ENCODE results near the gene MRPL1.
"Not testable (repeated sequence)": the region's sequence is repeated elsewhere in the genome, so short reads cannot be mapped to it uniquely, and the experiment has no call there.

MRPL1 gene

GRCh38 chr4:77852892-77853495 is 9.6 kb upstream of the MRPL1 start:
- no peak for DNase-seq

DNA sequence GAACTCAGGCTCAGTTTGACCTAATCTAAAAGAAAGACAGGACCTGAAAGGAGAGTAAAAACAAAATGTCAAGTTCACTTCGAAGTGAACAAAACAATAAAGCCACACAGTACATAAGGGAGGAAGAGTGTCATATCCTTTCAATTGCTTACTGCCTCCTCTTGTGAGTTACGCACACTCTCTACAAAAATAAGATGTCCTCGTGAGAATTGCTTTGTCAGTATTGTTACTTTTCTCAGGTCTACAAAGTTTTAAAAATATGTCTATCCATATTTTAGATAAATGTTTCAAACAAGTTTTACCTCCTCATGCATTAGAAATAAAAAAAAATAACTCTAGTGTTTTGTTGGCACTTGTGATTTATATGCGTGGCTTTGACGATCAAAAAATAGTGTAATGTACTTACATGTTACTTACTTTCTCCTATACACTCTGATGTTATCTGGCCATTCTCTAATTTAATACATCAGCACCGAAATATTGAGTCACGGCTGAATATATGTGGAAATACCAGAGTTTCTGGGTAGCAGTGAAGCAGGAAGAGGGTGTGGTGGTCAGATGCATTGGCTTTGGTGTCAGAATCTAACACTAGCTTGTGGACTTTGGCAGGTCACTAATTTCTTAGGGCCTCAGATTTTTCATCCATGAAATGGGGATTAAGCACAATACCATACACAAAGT is 8.1 kb upstream of the MRPL1 start:
- no peak for DNase-seq

- no peak for DNase-seq
Measured at GRCh38 chr4:77856152-77856551, 6.5 kb upstream of the MRPL1 start.

- no peak for DNase-seq
Measured at GRCh38 chr4:77859256-77859655, 3.4 kb upstream of the MRPL1 start.

DNA sequence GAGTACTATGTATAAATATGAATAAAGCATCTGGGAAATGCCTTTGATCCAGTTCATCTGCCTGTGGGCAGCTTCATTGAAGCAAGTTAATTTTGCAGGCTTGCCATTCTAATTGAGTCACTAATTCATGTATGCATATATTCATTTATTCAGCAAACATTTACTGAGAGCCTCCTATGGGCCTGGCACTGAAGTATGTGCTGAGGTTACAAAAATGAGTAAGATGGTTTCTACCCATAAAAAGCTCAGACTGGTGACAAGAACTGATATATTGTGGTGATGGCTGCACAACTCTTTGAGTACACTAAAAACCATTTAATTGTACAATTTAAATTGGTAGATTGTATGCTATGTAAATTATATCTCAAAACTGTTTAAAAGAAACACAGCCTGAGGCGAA is 1.1 kb upstream of the MRPL1 start:
- DNase-seq: no peak

DNA sequence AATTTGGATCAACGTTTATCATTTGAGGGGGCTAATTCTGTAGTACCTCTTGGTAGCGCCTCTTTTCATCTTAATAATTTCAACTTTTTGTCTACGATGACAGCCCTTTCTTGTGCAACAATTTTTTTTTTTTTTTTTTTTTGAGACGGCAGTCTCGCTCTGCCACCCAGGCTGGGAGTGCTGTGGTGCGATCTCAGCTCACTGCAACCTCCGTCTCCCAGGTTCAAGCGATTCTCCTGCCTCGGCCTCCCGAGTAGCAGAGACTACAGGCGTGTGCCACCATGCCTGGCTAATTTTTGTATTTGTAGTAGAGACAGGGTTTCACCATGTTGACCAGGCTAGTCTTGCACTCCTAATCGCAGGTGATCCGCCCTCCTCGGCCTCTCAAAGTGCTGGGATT is 711 bp downstream of the MRPL1 start:
- DNase-seq: not testable (repeated sequence)

DNA sequence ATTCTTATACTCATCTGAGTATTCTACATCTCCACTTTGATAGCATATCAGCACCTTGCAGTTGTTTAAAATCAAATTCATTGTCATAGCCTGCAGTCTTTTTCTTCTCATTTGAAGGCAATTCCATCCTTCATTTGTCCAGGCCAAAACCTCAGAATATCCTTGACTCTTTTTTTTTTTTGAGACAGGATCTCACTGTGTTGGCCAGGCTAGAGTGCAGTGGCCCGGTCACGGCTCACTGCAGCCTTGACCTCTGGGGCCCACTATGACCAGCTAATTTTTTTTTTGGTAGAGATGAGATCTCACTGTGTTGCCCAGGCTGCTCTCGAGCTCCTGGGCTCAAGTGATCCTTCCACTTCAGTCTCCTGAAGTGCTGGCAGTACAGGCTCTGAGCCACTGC is 2.6 kb downstream of the MRPL1 start:
- no peak for DNase-seq

- DNase-seq: no peak
Measured at GRCh38 chr4:77872723-77873445, 10.3 kb downstream of the MRPL1 start.

DNA sequence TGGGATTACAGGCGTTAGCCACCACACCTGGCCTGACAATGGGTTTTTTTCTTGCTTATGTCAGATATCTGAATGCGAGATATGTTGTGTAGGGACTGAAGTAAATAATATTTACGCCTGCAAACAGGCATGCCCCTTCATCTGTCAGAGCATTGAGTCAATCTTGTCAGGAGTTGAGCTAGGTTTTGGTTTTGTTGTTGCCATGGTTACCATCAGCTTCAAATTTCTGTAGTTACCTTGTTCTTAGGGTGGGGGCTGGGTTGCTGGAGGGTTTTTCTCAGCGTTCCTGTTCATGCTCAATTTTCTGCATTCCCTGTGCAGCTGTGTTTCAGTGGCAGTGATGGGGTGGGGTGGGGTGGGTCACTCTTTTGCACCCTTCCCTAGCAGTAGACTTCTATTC is 14.5 kb downstream of the MRPL1 start:
- DNase-seq: no peak

DNA sequence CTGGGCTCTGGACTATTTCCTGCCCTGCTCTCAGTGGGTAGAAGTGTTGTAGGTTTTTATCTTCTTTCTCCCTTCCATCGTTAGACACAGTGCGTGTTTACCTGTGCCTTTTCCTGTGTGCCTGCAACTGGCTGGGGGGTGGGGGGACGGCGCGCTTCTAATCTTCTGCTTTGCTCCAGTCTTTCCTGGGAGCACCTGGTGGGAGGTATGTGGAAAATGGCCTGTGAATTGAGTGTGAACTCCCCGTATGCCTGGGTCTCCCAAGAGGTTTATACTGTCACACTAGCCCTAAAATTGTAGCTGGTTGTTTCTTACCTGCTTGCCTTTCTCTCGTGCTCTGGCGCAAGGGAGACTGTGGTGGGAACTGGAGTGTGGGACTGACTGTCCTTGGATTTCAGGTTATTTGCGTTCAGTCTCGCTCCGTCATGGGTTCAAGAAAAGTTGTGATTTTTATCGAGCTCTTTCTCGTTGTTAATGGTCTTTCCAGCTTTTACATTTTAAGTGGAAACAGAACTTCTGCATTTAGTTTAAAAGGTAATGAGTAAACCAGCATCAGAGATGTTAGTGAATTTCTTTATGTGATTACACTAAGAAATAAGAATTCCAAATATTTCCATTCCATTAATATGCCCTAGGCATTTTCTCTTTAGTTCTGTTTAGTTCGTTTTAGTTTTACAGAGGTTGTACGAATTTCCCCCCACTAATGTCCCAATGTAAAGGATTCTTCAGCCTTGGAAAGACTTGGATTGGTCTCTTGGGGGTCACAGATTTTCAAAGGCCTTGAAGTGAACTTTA is 15.3 kb downstream of the MRPL1 start:
- no peak for DNase-seq

- DNase-seq: no peak
Measured at GRCh38 chr4:77880784-77881183, 18.2 kb downstream of the MRPL1 start.

DNA sequence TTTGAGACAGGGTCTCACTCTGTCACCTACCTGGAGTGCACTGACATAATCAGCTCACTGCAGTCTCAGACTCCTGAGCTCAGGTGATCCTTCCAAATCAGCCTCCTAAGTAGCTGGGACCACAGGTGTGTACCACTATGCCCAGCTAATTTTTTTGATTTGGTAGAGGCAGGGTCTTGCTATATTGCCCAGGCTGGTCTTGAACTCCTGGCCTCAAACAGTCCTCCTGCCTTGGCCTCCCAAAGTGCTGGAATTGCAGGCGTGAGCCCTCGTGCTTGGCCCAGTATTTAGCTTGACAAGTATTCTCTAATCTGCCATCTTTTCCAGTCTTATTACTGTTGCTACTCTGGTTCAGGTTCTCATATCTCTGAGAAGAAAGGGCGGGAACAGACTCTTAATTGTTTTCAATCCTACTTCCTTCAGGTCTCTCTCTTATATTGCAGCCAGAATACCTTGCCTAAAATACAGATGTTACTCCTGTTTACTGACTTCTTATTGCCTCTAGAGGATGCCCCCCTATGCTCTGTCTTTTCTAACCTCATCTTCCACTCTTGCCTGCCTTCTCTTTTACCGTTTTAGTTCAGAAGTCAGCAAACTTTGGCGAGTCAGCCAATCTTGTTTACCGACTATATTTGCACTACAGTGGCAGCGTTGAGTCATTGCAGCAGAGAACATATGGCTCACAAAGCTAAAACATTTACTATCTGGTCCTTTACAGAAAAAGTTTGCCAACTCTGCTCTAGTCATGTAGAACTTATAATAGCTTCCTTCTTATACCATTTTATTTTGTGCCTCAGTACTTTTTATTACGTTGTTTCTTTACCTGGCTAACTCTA is 19.0 kb downstream of the MRPL1 start:
- no peak for DNase-seq

- no peak for DNase-seq
Measured at GRCh38 chr4:77893451-77893850, 30.8 kb downstream of the MRPL1 start.

DNA sequence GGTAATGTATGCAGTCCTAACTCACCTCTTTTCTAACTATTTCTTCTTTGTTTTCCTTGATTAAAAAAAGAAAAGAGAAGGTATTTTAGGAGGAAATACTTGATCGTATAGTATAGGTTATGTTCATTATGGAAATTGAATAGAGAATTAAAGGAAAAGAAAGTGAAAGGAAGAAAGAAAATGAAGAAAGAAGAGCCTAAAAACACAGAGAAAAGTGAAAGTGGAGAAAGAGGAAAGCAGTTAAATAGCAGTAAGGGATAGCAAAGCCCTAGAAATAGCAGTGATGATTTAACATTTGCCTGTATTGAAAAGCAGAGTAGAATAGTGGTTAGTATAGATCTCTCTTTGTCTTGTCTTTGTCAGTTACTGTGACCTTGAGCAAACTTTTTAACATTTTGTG is 37.0 kb downstream of the MRPL1 start:
- DNase-seq: no peak

- no peak for DNase-seq
Measured at GRCh38 chr4:77903186-77903585, 40.6 kb downstream of the MRPL1 start.

- DNase-seq: no peak
Measured at GRCh38 chr4:77905651-77906263, 43.1 kb downstream of the MRPL1 start.

DNA sequence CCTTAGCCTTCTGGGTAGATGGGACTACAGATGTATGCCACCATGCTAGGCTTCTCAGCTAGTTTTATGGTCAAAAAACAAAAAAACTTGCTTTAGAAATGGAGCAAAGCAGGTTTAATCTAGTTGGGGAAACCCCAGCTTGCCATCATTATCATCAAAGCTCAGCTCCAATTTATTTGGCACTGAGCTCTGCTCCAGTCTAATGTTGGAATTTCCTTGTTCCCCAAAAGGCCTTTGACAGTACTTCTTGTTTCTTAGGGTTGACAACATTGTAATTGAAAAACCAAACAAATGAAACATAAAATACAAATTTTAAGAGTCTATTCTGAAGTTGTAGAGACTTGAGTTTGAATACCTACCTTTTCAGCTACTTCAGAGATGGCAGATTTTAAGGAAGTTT is 48.0 kb downstream of the MRPL1 start:
- DNase-seq: no peak

- DNase-seq: no peak
Measured at GRCh38 chr4:77911091-77911490, 48.5 kb downstream of the MRPL1 start.

DNA sequence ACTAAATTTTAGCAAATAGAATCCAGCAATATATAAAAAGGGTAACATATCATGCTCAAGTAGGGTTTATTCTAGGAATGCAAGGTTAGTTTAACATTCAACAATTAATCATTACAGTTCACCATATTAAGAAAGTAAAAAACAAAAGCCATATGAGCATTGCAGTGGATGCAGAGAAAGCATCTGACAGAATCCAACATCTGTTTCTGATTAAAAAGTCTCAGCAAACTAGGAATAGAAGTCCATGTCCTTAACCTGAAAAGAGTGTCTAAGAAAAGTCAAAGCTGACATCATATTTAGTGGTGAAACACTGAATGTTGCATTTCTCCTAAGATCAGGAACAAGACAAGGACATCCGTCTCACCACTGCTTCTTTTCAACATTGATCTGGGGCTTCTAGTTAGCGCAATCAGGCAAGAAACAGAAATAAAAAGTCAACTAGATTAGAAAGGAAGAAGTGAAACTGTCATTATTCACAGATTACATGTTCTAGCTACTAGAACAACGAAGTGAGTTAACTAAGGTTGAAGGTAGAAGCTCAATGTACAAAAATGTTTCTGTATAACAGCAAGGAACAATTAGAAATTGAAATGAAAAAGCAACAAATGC is 49.3 kb downstream of the MRPL1 start:
- DNase-seq: no peak

DNA sequence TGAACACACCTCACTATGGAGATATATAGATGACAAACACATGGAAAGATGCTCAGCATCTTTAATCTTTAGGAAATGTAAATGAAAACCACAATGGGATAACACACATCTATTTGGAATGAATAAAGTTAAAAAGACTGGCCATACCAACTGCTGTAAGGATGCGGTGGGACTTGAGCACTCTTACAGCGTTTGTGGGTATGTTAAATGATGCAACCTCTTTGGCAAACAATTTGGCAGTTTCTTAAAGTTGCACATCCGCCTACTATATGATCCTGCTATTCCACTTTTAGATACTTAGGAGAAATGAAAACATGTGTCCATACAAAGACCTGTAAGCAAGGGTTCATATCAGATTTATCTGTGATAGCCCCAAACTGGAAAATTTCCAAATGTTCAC is 50.7 kb downstream of the MRPL1 start:
- no peak for DNase-seq

DNA sequence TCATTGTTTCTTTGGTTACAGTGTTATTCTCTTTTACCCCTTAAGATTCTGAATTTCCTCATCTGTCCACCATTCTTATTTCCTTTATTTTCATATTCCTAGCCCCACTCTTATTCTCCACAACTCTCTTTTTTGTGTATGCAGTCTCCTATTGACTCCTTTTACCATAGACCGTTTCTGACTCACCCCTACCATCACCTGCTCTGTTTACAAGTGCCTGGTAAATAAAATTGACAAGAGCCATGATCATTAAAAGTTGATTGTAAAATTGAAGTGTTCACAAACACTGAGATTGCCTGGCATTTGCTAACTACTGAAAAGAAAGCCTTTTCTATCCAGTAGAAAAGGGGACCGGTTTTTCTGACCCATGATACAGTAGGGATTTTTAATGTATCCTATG is 54.4 kb downstream of the MRPL1 start:
- no peak for DNase-seq

- DNase-seq: no peak
Measured at GRCh38 chr4:77917601-77918000, 55.0 kb downstream of the MRPL1 start.
